Thymus (tissue), 11 donors: ENCODE results near the gene ZNF69. TPM values are rescaled to one million over a fixed set of nuclear protein-coding genes. Genes with fewer than 3 reads are reported as not detected.
"Not testable (repeated sequence)": the region's sequence is repeated elsewhere in the genome, so short reads cannot be mapped to it uniquely, and the experiment has no call there.

ENCODE experiments used
- DNase-seq, 9 donors: peaks; one replicate each; pipeline ENCODE4 v3.0.0-alpha.2; 2013; ENCODE audit warnings: low spot score in 9 of 9, low read depth in 6 of 9, missing footprints in 1 of 9
- H3K27ac ChIP-seq, 2 donors: one replicate each; pipeline ENCODE4 v1.5.1; 2013; ENCODE audit warnings: control low read depth in 1 of 2, low read depth in 1 of 2, low read length in 1 of 2, mild to moderate bottlenecking in 1 of 2, moderate library complexity in 1 of 2
- H3K27me3 ChIP-seq, 2 donors: one replicate each; pipeline ENCODE4 v1.5.1; 2013; ENCODE audit warnings: low read length in 1 of 2; ENCODE audit not compliant: control insufficient read depth in 2 of 2, insufficient read depth in 1 of 2
- H3K36me3 ChIP-seq, 2 donors: one replicate each; pipeline ENCODE4 v1.5.1; 2013; ENCODE audit warnings: low read length in 1 of 2, mild to moderate bottlenecking in 1 of 2, moderate library complexity in 1 of 2; ENCODE audit not compliant: control insufficient read depth in 2 of 2, insufficient read depth in 2 of 2
- H3K4me1 ChIP-seq, 2 donors: one replicate each; pipeline ENCODE4 v1.5.1; 2013; ENCODE audit warnings: low read length in 2 of 2; ENCODE audit not compliant: control insufficient read depth in 2 of 2, insufficient read depth in 2 of 2
- H3K4me3 ChIP-seq, 2 donors: one replicate each; pipeline ENCODE4 v1.5.1; 2013; ENCODE audit warnings: low read length in 2 of 2, control low read depth in 1 of 2, mild to moderate bottlenecking in 1 of 2
- H3K9me3 ChIP-seq, 2 donors: one replicate each; pipeline ENCODE4 v1.5.1; 2013; ENCODE audit warnings: low read length in 1 of 2, mild to moderate bottlenecking in 1 of 2; ENCODE audit not compliant: control insufficient read depth in 2 of 2, insufficient read depth in 1 of 2
- WGBS: extraction: QIAGEN DNeasy Blood & Tissue Kit; methylation state at CpG from one replicate; pipeline ENCODE4 v1.1.7; 2013; 5-methylcytosine and 5-hydroxymethylcytosine counted together
- polyA plus RNA-seq: library from polyadenylated mRNA; stranded (reverse); fragments of 200-250 nt; gene quantifications from one replicate; pipeline ENCODE4 v1.2.3, GENCODE V29; 2013
- total RNA-seq: library from RNA; stranded (reverse); fragments of 120-200 nt; gene quantifications from one replicate; pipeline ENCODE4 v1.2.4, GENCODE V29; 2013
- donor health status: healthy.

ZNF69 gene
- total and polyA plus RNA-seq, 2 donors = 5.1 to 9.4 TPM

DNA sequence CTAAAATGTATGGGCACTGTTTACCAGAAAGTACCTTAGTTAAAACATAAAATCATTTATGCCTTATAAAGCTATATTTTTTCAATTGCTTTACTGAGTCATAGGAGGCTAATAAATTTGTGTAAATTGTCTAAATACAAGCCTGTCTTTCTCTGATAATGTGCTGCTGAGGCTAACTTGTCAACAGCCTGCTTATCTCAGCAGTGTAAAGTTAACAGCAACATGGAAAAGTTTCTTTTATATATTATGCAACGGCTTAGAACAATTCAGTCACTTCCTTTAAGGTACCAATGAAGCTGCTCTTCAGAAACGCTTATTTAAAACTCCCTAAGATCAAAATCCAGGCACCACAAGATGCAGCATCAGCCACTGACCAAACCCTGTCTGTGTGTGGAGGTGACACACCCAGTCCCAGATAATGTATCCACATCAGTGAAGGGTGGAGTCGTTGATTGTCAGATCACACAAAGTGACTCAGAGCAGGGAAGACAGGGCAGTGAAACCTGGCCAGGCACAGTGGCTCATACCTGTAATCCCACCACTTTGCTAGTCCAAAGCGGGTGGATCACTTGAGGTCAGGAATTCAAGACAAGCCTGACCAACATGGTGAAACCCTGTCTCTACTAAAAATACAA lies 27.0 kb downstream of the ZNF69 start:
- H3K27me3 ChIP-seq, DNase-seq, H3K27ac ChIP-seq, H3K4me1 ChIP-seq, H3K36me3 ChIP-seq, H3K4me3 ChIP-seq: not testable (repeated sequence)
- H3K9me3 ChIP-seq = peaks cover 0 to 15% of the 10 kb centered on the region in 2 donors
- 98% methylated on average over 4 of the region's 4 CpGs for WGBS

DNA sequence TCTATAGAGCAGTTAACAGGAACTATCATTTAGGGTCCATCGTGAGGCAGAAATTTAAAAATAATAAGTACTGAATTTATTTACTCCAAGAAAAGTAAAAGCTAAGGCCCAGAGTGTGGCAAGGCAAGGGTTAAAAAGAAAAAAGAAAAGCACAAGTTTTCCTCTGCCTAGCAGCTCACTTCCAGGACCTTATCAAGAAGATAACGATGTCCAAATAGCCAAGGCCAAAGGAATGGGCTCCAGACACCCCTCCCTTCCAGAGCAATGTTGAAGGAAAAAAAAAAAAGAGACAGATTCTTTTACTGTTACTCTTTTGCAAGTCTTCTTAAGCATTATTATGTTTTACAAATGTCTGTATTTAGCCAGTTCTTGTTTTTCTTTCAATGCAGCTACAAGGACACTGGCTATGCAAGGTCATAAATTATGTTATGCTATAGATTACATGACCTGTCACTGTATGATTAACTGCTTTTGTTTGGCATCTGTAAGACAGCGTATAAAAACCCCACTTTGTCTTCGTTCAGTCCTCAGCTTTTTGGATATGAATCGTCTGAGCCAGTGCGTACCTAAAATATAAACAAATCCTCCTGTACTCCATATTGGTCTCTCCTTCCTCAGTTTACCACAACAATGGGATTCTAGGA lies 34.4 kb downstream of the ZNF69 start:
- DNase-seq = no peak
- H3K4me3 ChIP-seq = no peak overlapping the region
- peaks cover 9 to 16% of the 10 kb centered on the region in 2 donors for H3K4me1 ChIP-seq
- H3K36me3 ChIP-seq = peaks cover 0 to 1% of the 10 kb centered on the region in 2 donors
- H3K27me3 ChIP-seq = no peaks in the 10 kb centered on the region
- no peak overlapping the region for H3K27ac ChIP-seq
- WGBS = 77% methylated on average over 6 of the region's 6 CpGs
- H3K9me3 ChIP-seq = no peaks in the 10 kb centered on the region

DNA sequence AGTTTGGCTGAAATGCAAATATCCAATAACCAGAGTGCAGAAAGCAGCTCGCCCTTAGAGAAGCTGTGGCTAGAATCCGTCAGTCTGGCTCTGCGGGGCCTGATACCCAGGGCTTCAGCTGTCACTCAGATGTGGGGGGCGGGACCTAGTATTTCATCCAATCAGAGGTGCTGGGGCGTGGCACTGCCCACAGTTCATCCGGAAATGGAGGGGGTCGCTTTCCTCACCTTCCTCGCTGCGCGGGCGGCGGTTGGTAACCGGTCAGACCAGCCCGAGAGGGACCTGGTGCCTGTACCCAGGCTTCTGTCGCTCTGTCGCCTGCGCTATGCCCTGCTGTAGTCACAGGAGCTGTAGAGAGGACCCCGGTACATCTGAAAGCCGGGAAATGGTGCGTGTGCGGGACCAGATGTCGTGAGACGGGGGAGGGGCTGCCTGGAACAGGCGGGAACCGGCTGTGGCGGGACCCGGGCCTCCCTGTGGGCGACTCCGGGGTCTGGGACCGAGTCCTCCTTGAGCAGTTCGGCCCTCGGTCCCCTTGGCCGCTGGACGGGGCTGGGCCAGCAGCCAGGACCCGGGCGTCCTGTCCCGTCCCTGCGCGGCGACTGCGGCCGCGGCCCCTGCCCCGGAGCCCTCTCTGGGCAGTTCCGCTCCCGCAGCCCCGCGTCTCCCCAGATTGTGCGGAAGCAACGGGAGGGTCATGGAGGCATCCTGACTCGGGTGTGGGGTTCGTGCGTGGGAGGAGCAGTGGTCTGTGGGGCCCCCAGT lies 37.5 kb downstream of the ZNF69 start, which contains the start of gene ZNF700:
Gene ZNF700 (plus strand): TSS at position 222 of the 765 bp plus-strand sequence. CDS start 104 bp downstream, at position 326.
- Histone ChIP-seq H3K27ac (peak within 1 kb of the TSS; percentile 97 to 98), H3K4me3 (peak within 1 kb of the TSS; percentile 90), H3K9me3 (peaks cover 0 to 10% of the 10 kb centered on the region in 2 donors), H3K27me3 (no peaks in the 10 kb centered on the region), H3K36me3 (peaks cover 11 to 13% of the 10 kb centered on the region in 2 donors), H3K4me1 (peaks cover 9 to 16% of the 10 kb centered on the region in 2 donors)
- under 1% methylated on average over 53 of the region's 53 CpGs for WGBS
- peak; percentile 86 to 98 (median 93) for DNase-seq

DNA sequence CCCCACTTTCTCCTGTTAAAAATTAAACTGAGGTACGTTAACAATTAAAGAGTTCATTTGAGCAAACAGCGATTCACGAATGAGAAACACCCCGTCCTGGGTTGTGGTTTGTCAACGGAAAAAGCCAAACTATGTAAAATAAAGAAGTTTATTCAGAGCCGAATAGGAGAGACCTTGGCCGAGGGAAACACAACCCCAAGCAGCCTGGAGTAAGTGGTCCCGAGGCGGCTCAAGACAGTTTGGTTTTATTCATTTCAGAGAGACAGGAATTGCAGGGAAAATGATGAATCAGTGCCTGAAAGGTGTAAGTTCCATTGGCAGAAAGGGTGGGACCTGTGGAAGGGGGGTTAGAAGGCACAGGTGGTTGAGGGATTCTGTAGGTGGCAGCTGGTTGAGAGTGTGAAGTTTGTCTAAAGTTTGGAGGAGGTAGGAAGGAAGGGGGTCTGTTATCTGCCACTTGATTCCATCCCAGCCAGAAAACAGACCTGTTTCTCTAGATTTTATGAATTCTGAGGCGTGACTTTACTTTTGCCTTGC lies 38.1 kb downstream of the ZNF69 start:
- peak overlapping the region; percentile 97 to 98 for H3K27ac ChIP-seq
- 5% methylated on average over 10 of the region's 10 CpGs for WGBS
- H3K27me3 ChIP-seq, DNase-seq: not testable (repeated sequence)
- H3K9me3 ChIP-seq = peaks cover 0 to 10% of the 10 kb centered on the region in 2 donors
- H3K4me3 ChIP-seq = peak overlapping the region; percentile 90
- H3K4me1 ChIP-seq = peaks cover 9 to 16% of the 10 kb centered on the region in 2 donors
- H3K36me3 ChIP-seq = peaks cover 13 to 15% of the 10 kb centered on the region in 2 donors

DNA sequence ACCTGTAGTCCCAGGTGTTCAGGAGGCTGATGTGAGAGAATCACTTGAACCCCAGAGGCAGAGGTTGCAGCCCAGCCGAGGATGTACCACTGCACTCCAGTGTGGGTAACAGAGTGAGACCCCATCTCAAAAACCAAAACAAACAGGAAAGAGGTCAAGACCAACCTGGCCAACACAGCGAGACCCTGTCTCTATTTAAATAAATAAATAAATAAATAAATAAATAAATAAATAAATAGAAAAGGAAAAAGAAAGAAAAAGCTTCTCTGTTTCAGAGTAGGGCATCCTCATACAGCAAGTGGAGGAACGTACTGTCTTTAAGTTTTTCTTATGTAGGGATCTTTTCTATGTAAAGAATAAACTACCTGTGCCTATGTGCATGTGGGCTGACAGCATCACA lies 39.6 kb downstream of the ZNF69 start:
- WGBS = 97% methylated on average over 3 of the region's 3 CpGs
- Histone ChIP-seq H3K4me3 (no peak overlapping the region), H3K27me3 (no peaks in the 10 kb centered on the region), H3K27ac (no peak overlapping the region), H3K9me3 (peaks cover 0 to 16% of the 10 kb centered on the region in 2 donors), H3K36me3 (peaks cover 13 to 19% of the 10 kb centered on the region in 2 donors), H3K4me1 (peaks cover 9 to 16% of the 10 kb centered on the region in 2 donors)
- no peak for DNase-seq

DNA sequence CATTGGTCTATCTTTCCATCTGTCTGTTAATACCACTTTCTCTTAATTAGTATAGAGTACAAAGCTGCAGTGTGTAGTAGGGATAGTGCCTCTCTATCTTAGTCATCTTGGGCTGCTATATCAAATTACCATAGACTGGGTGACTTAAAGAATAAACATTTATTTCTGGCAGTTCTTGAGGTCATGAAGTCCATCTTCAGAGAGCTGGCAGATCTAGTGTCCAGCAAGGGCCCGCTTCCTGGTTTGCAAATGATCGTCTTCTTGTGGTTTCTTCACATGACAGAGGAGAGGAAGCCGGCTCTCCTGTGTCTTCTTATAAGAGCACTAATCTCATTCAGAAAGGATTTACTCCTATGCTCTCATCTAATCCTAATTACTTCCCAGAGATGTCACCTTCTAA lies 43.5 kb downstream of the ZNF69 start:
- Histone ChIP-seq H3K4me3 (no peak overlapping the region), H3K9me3 (peaks cover 3 to 33% of the 10 kb centered on the region in 2 donors), H3K4me1 (peaks cover 4 to 5% of the 10 kb centered on the region in 2 donors), H3K27ac (no peak overlapping the region), H3K36me3 (peaks cover 19 to 21% of the 10 kb centered on the region in 2 donors), H3K27me3 (no peaks in the 10 kb centered on the region)
- 92% methylated on average over 3 of the region's 3 CpGs for WGBS
- DNase-seq = no peak

DNA sequence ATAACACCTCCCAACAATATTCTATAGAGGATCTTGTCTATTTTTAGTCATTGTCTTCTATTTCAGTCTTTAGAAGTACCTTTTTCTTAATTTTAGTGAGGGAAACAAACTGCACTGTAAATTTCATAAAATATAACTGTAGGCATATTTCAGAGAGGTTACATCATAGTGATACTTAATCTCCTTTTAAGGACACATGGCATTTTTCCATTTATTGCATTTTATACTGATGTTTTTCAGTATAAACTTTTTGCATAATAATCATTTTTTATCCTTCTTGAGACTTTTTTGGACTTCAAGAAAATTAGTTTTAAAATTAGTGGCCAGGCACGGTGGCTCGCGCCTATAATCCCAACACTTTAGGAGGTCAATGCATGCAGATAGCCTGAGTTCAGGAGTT lies 43.9 kb downstream of the ZNF69 start:
- DNase-seq = no peak
- H3K4me3 ChIP-seq = no peak overlapping the region
- peaks cover 19 to 21% of the 10 kb centered on the region in 2 donors for H3K36me3 ChIP-seq
- WGBS = 98% methylated on average over 3 of the region's 3 CpGs
- H3K9me3 ChIP-seq = peaks cover 3 to 33% of the 10 kb centered on the region in 2 donors
- no peaks in the 10 kb centered on the region for H3K27me3 ChIP-seq
- H3K27ac ChIP-seq = no peak overlapping the region
- H3K4me1 ChIP-seq = peaks cover under 1 to 2% of the 10 kb centered on the region in 2 donors

DNA sequence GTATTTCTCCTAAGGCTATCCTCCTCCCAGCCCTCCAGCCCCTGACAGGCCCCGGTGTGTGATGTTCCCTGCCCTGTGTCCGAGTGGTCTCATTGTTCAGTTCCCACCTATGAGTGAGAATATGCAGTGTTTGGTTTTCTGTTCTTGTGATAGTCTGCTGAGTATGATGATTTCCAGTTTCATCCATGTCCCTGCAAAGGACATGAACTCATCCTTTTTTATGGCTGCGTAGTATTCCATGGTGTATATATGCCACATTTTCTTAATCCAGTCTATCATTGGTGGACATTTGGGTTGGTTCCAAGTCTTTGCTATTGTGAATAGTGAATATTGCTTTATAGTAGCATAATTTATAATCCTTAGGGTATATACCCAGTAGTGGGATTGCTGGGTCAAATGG lies 48.2 kb downstream of the ZNF69 start:
- not testable (repeated sequence) for H3K4me3 ChIP-seq, H3K27me3 ChIP-seq, DNase-seq, H3K4me1 ChIP-seq, H3K27ac ChIP-seq
- peaks cover 7 to 14% of the 10 kb centered on the region in 2 donors for H3K36me3 ChIP-seq
- peaks cover 6 to 34% of the 10 kb centered on the region in 2 donors for H3K9me3 ChIP-seq
- 98% methylated on average over 3 of the region's 3 CpGs for WGBS
